Measurements from ENCODE around the gene XXYLT1. TPM values are rescaled to one million over a fixed set of nuclear protein-coding genes. Genes with fewer than 3 reads are reported as not detected.

Gene XXYLT1
- total and polyA plus RNA-seq, 10 donors = 2.7 to 22.3 (median 9.5) TPM

DNA sequence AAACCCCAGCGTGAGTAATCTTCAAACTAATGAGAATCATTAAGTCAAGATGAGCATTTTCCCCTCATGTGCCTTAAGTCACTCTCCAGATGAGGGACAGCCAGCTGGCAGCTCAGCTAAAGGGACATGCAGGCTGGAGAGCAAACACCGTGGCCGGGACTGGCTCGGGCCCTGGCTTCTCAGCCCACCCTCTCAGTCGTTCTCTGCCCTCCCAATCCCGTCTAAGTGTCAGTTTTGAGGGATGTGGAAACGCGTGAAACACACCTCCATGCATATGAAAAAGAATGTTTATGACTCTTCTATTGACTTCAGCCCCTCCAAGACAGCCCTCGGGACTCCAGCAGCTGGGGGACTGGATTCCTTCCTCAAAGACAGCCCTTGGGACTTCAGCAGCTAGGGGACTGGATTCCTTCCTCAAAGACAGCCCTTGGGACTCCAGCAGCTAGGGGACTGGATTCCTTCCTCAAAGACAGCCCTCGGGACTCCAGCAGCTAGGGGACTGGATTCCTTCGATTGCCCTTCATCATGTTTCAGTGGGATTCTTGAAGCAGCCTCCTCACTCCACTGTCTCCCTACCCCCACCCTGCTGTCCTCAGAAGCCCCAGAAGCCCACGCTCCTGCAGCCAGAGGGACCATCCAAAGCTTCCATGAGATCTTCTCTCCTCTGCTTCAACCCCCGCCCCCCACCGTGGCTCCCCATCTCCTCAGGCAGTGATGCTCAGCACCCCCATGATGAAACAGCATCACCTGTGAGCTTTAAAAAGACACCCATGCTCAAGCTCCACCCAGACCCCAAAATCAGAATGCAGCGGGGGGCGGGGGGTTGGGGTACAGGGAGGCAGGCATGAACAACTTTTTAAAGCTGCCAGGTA, 228.9 kb downstream of the XXYLT1 start:
- no peak overlapping the region for H3K4me3 ChIP-seq
- no peak for TF ChIP-seq POLR2AphosphoS5 (IDR thresholded peaks at IDR 0.05)
- TF ChIP-seq CTCF (IDR thresholded peaks at IDR 0.05 in 8 of 11, conservative IDR thresholded peaks at IDR 0.05 in 3 of 11) = no peak
- TF ChIP-seq POLR2A (IDR thresholded peaks at IDR 0.05) = no peak
- no peak overlapping the region for H3K27ac ChIP-seq
- H3K4me1 ChIP-seq = peaks cover 0 to 20% (median 12%) of the 10 kb centered on the region in 6 donors
- H3K9me3 ChIP-seq = peaks cover 0 to under 1% (median 0%) of the 10 kb centered on the region in 8 donors
- DNase-seq = no peak
- 81 to 91% (median 86%) methylated on average over 16 of the region's 16 CpGs for WGBS, 5 donors
- H3K27me3 ChIP-seq (replicated peaks in 1 of 7) = no peaks in the 10 kb centered on the region
- intact Hi-C loops (cut with DNase I; ENCODE audit: low total_unique reads) = no loop called here
- H3K36me3 ChIP-seq = no peaks in the 10 kb centered on the region

DNA sequence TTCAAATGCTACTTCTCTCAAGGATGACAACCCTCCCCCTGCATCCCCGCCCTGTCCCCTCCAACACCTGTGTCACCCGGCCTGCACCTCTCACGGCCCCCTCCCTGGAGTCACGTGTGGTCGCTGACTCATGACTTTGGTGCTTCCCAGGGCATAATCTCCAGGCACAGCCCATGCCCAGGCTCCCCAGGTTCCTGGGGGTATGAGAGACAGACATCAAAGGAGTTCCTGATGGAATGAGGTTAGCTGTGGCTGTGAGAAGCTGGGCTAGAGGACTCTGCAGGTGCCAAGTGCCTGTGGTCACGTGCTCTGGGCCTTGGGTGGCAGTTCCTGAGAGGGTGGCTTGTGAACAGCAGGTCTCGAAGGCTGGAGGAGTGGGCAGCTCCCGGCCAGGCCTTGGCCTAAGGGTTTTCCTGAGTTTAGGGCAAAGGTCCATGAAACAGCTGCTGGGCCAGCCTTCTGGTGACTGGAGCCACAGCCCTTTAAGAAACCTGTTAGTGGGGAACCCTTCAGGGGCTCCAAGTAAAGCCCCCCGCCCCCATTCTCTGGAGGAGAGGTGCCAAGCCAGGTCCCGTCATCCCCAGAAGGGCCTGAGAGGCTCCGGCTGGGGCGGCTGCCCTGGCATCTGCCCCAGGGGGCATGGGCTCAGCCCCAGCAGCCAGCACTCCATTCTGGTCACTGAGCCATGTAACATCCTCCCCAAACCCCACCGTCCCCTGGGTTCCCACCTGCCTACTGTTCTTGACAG, 230.0 kb downstream of the XXYLT1 start:
- peaks cover 0 to 20% (median 12%) of the 10 kb centered on the region in 6 donors for H3K4me1 ChIP-seq
- no peaks in the 10 kb centered on the region for H3K27me3 ChIP-seq (replicated peaks in 1 of 7)
- H3K4me3 ChIP-seq = no peak overlapping the region
- H3K36me3 ChIP-seq = no peaks in the 10 kb centered on the region
- H3K9me3 ChIP-seq = peaks cover 0 to 4% (median 0%) of the 10 kb centered on the region in 8 donors
- DNase-seq = no peak
- no peak overlapping the region for H3K27ac ChIP-seq
- 69 to 78% (median 70%) methylated on average over 12 to 13 of the region's 13 CpGs for WGBS, 5 donors
- TF ChIP-seq POLR2AphosphoS5 (IDR thresholded peaks at IDR 0.05) (no peak), CTCF (IDR thresholded peaks at IDR 0.05 in 8 of 11, conservative IDR thresholded peaks at IDR 0.05 in 3 of 11) (no peak), POLR2A (IDR thresholded peaks at IDR 0.05) (no peak)
- intact Hi-C loops (cut with DNase I; ENCODE audit: low total_unique reads) = no loop called here

DNA sequence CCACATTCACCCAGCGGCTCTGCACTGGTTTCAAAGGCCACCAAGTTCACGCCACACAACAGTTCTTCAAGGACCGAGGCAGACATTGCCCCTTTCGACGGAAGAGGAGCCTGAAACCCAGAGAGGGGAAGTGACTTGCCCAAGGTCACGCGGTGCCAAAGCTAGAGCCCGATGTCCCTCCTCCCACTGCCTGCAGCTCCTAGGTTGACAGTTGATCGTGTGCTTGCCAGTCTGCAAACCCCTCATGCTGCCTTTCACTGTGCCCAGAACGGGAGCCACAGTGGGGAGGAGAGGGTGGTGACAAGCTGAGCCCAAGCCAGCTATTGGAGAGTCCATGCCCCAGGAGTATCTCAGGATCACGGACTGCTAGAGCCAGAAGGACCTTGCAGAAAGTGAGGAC, 230.9 kb downstream of the XXYLT1 start:
- Histone ChIP-seq H3K27me3 (replicated peaks in 1 of 7) (no peaks in the 10 kb centered on the region), H3K9me3 (peaks cover 0 to 4% (median 0%) of the 10 kb centered on the region in 8 donors), H3K4me1 (peaks cover 0 to 20% (median 12%) of the 10 kb centered on the region in 6 donors), H3K36me3 (no peaks in the 10 kb centered on the region), H3K4me3 (no peak overlapping the region), H3K27ac (peak overlapping the region in 1 of 8 donors; percentile 18)
- WGBS, 5 donors = 32 to 64% (median 43%) methylated on average over 10 to 11 of the region's 11 CpGs
- intact Hi-C loops (cut with DNase I; ENCODE audit: low total_unique reads) = no loop called here
- TF ChIP-seq POLR2AphosphoS5 (IDR thresholded peaks at IDR 0.05) (peak in 1 of 3 donors; percentile 37), CTCF (IDR thresholded peaks at IDR 0.05 in 8 of 11, conservative IDR thresholded peaks at IDR 0.05 in 3 of 11) (no peak)
- no peak for DNase-seq

All from spleen (tissue), 11 donors.